Activated B cell treated with CpG ODN at 0.5 μM for 24 hours (primary cell): ENCODE data around the gene FOXO4. TPM values are rescaled to one million over a fixed set of nuclear protein-coding genes. Genes with fewer than 3 reads are reported as not detected.

ENCODE experiments used
- ATAC-seq: fragments of 200-7000 bp; cut with Tn5 transposase; one replicate; pipeline ENCODE4 v1.10.0; 2021; ENCODE audit warnings: low read depth, mild to moderate bottlenecking, moderate library complexity
- CTCF ChIA-PET: fragments of 350-600 bp; sonication (Branson Sonifier 250); formaldehyde crosslinking; loops from one replicate; lab custom pipeline; 2021; ENCODE audit warnings: antibody characterized with exemption; lab: Charles Lee
- POLR2A ChIA-PET: fragments of 350-600 bp; sonication (Branson Sonifier 250); formaldehyde crosslinking; loops from one replicate; lab custom pipeline; 2021; ENCODE audit warnings: antibody characterized with exemption; lab: Charles Lee
- DNase-seq: peaks from one replicate; pipeline ENCODE4 v3.0.0; 2022
- H3K27ac Mint-ChIP-seq: one replicate; pipeline ENCODE4 v1.8.0; 2020; ENCODE audit warnings: mixed read lengths
- H3K27me3 Mint-ChIP-seq: one replicate; pipeline ENCODE4 v1.8.0; 2021; ENCODE audit warnings: mixed read lengths
- H3K36me3 Mint-ChIP-seq: one replicate; pipeline ENCODE4 v1.8.0; 2021; ENCODE audit warnings: low read depth, mixed read lengths
- H3K4me1 Mint-ChIP-seq: one replicate; pipeline ENCODE4 v1.8.0; 2021; ENCODE audit warnings: mixed read lengths
- H3K4me3 Mint-ChIP-seq: one replicate; pipeline ENCODE4 v1.8.0; 2020; ENCODE audit warnings: mild to moderate bottlenecking, mixed read lengths
- H3K9me3 Mint-ChIP-seq: one replicate; pipeline ENCODE4 v1.8.0; 2020; ENCODE audit warnings: mixed read lengths
- intact Hi-C: fragments of 100-400 bp; cut with micrococcal nuclease; formaldehyde crosslinking; loops from one replicate; pipeline ENCODE4 v1.15.1; 2024
- total RNA-seq: library from RNA; stranded (reverse); gene quantifications from 2 replicates; pipeline ENCODE4 v1.2.3, GENCODE V29; 2022
- TF ChIP-seq, protein P1 (sequence below): fragments of 200-600 bp; IDR thresholded peaks from one replicate; pipeline ENCODE4 v1.8.0; 2022; ENCODE audit warnings: antibody characterized with exemption, mild to moderate bottlenecking

Gene FOXO4
- total RNA-seq, 1 donor from 2014 or later = 16.1 TPM

DNA sequence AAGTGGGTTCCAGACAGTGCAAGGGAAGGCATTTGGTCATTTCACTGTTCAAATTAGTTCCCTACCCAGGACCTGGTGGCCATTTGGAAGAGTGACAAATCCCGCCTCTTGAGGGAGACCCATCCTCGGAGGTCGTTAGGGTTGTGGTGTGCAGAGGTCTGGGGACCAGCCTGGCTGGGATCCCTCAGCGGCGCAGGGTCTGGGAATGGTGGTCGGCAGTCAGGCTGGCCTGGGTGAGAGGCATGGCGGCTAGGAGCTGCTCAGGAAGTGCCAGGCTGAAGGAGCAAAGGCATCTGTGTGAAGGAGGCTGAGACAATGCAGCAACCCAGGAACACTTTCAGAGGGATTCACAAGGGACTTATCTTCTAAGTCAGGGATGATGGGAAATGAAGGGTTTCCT lies 55.7 kb downstream of the FOXO4 start:
- Mint-ChIP-seq H3K36me3 (peaks cover 11% of the 10 kb centered on the region), H3K27ac (no peak overlapping the region), H3K4me3 (no peak overlapping the region), H3K4me1 (peaks cover 12% of the 10 kb centered on the region), H3K27me3 (no peaks in the 10 kb centered on the region), H3K9me3 (no peaks in the 10 kb centered on the region)
- ChIA-PET CTCF (no interaction called here), POLR2A (interaction anchor here (0.5 to 0.7 kb wide), 3 partner anchors 33 to 382 kb away, joined by 4 to 6 read pairs (median 4); partner anchors contain the start of gene MED12)
- TF ChIP-seq, protein P1, sequence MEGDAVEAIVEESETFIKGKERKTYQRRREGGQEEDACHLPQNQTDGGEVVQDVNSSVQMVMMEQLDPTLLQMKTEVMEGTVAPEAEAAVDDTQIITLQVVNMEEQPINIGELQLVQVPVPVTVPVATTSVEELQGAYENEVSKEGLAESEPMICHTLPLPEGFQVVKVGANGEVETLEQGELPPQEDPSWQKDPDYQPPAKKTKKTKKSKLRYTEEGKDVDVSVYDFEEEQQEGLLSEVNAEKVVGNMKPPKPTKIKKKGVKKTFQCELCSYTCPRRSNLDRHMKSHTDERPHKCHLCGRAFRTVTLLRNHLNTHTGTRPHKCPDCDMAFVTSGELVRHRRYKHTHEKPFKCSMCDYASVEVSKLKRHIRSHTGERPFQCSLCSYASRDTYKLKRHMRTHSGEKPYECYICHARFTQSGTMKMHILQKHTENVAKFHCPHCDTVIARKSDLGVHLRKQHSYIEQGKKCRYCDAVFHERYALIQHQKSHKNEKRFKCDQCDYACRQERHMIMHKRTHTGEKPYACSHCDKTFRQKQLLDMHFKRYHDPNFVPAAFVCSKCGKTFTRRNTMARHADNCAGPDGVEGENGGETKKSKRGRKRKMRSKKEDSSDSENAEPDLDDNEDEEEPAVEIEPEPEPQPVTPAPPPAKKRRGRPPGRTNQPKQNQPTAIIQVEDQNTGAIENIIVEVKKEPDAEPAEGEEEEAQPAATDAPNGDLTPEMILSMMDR = no peak
- intact Hi-C loops = no loop called here
- no peak for ATAC-seq
- no peak for DNase-seq

Other genes starting within 250 kb of the FOXO4 start
- gene TEX11, start 187.1 kb upstream of the FOXO4 start, total RNA-seq = not detected in 2 replicates
- gene SLC7A3, start 164.8 kb upstream of the FOXO4 start, total RNA-seq = 0.12 TPM in 1 of 2 replicates, not detected in the other
- 43.2 and 44.8 TPM in 2 replicates for gene SNX12, start 27.5 kb upstream of the FOXO4 start, total RNA-seq
- 10.0 and 14.5 TPM in 2 replicates for gene CXorf65, start 10.9 kb downstream of the FOXO4 start, total RNA-seq
- gene IL2RG, start 15.7 kb downstream of the FOXO4 start, total RNA-seq = 261 and 264 TPM in 2 replicates
- gene MED12, start 22.7 kb downstream of the FOXO4 start, total RNA-seq = 81.7 and 102 TPM in 2 replicates
- gene NLGN3, start 49.0 kb downstream of the FOXO4 start, total RNA-seq = 0.46 and 0.67 TPM in 2 replicates
- gene GJB1, start 127.4 kb downstream of the FOXO4 start, total RNA-seq = not detected in 2 replicates
- gene ZMYM3, start 158.3 kb downstream of the FOXO4 start, total RNA-seq = 27.9 and 28.2 TPM in 2 replicates
- 398 and 462 TPM in 2 replicates for gene NONO, start 187.8 kb downstream of the FOXO4 start, total RNA-seq
- 2.8 and 6.7 TPM in 2 replicates for gene ITGB1BP2, start 205.9 kb downstream of the FOXO4 start, total RNA-seq